Astrocyte of the spinal cord (primary cell): Measurements from ENCODE around the gene CAMK2D.

Experiments
- DNase-seq: peaks from one replicate; pipeline ENCODE4 v3.0.0; 2011; ENCODE audit warnings: low read depth, low spot score
- H3K4me3 ChIP-seq: 2 replicates; pipeline ENCODE4 v1.5.1; 2011; ENCODE audit warnings: low read depth, mild to moderate bottlenecking, low read length, moderate library complexity
- CTCF ChIP-seq: IDR thresholded peaks from 2 replicates; pipeline ENCODE4 v1.5.1; 2012; ENCODE audit warnings: low read depth, mild to moderate bottlenecking, low read length, inconsistent platforms
- in situ Hi-C: cut with HindIII; loops from 2 replicates; pipeline ENCODE4 v1.10.0; 2017; ENCODE audit warnings: low sequenced_read_pairs

The CAMK2D gene

GRCh38 chr4:113684534-113685091 lies 76.9 kb downstream of the CAMK2D start:
- no peak overlapping the region for H3K4me3 ChIP-seq
- DNase-seq, result peak; percentile 79
- peak; percentile 49 for TF ChIP-seq CTCF
- in situ Hi-C loops, result no loop called here

- in situ Hi-C loops, result no loop called here
- no peak overlapping the region for H3K4me3 ChIP-seq
- no peak for TF ChIP-seq CTCF
- peak; percentile 74 for DNase-seq
Measured at GRCh38 chr4:113682730-113683537, 78.6 kb downstream of the CAMK2D start.

- DNase-seq, result no peak
- H3K4me3 ChIP-seq, result no peak overlapping the region
- no peak for TF ChIP-seq CTCF
- in situ Hi-C loops, result no loop called here
Measured at GRCh38 chr4:113678641-113679040, 82.9 kb downstream of the CAMK2D start.

- in situ Hi-C loops, result no loop called here
- TF ChIP-seq CTCF, result no peak
- DNase-seq, result no peak
- no peak overlapping the region for H3K4me3 ChIP-seq
Measured at GRCh38 chr4:113677325-113677724, 84.2 kb downstream of the CAMK2D start.

GRCh38 chr4:113675731-113676697 lies 85.5 kb downstream of the CAMK2D start:
- in situ Hi-C loops, result no loop called here
- no peak for DNase-seq
- no peak overlapping the region for H3K4me3 ChIP-seq
- no peak for TF ChIP-seq CTCF

GRCh38 chr4:113674733-113675132 lies 86.8 kb downstream of the CAMK2D start:
- DNase-seq, result no peak
- no peak for TF ChIP-seq CTCF
- in situ Hi-C loops, result no loop called here
- H3K4me3 ChIP-seq, result no peak overlapping the region
